Choroid plexus epithelial cell (primary cell): ENCODE results near the gene SLC39A7.

Experiments
- DNase-seq: peaks from one replicate; pipeline ENCODE4 v3.0.0-alpha.2; 2010; ENCODE audit warnings: low read depth
- H3K4me3 ChIP-seq: 2 replicates; pipeline ENCODE4 v1.5.1; 2011; ENCODE audit warnings: low read depth, mild to moderate bottlenecking, control low read depth, low read length, moderate library complexity
- TF ChIP-seq, protein P1 (sequence below): conservative IDR thresholded peaks from 2 replicates; pipeline ENCODE4 v1.5.1; 2011; ENCODE audit warnings: low read depth, mild to moderate bottlenecking, control low read depth, inconsistent platforms, low read length, moderate library complexity

Gene SLC39A7

GRCh38 chr6:33200219-33201146, at the start of gene SLC39A7, which contains the start of gene RXRB:
SLC39A7 (plus strand) TSS chr6:33200867; CDS start chr6:33201246, 379 bp downstream.
RXRB (minus strand) TSS chr6:33200665; CDS start chr6:33200476, 189 bp downstream.
- peak; percentile 100 for DNase-seq
- H3K4me3 ChIP-seq = peak within 1 kb of the TSS; percentile 94
- TF ChIP-seq, protein P1, sequence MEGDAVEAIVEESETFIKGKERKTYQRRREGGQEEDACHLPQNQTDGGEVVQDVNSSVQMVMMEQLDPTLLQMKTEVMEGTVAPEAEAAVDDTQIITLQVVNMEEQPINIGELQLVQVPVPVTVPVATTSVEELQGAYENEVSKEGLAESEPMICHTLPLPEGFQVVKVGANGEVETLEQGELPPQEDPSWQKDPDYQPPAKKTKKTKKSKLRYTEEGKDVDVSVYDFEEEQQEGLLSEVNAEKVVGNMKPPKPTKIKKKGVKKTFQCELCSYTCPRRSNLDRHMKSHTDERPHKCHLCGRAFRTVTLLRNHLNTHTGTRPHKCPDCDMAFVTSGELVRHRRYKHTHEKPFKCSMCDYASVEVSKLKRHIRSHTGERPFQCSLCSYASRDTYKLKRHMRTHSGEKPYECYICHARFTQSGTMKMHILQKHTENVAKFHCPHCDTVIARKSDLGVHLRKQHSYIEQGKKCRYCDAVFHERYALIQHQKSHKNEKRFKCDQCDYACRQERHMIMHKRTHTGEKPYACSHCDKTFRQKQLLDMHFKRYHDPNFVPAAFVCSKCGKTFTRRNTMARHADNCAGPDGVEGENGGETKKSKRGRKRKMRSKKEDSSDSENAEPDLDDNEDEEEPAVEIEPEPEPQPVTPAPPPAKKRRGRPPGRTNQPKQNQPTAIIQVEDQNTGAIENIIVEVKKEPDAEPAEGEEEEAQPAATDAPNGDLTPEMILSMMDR = no peak

GRCh38 chr6:33151050-33151449, 49.6 kb upstream of the SLC39A7 start:
- H3K4me3 ChIP-seq = no peak overlapping the region
- TF ChIP-seq, protein P1 = no peak
- DNase-seq = no peak

DNA sequence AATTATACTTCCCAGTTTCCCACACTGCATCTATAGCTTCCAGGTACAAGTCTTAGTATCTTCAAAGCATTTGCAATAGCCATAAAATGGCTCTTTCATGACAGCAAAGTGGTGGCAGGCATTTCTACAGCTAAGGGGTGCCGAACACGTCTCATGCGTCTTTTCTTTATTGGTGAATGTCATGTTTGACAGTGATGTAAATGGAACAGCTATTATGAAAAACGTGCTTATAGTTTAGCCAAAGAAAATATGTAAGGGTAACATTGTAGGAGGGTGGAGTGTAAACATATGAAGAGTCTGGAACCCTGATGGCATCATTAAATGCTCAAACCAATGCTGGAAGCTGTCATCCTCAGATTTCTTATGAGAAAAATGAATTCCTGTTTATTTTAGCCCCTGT, 46.3 kb upstream of the SLC39A7 start:
- no peak overlapping the region for H3K4me3 ChIP-seq
- DNase-seq = no peak
- TF ChIP-seq, protein P1 = no peak

GRCh38 chr6:33156561-33156960, 44.1 kb upstream of the SLC39A7 start:
- TF ChIP-seq, protein P1 = no peak
- H3K4me3 ChIP-seq = no peak overlapping the region
- DNase-seq = no peak

DNA sequence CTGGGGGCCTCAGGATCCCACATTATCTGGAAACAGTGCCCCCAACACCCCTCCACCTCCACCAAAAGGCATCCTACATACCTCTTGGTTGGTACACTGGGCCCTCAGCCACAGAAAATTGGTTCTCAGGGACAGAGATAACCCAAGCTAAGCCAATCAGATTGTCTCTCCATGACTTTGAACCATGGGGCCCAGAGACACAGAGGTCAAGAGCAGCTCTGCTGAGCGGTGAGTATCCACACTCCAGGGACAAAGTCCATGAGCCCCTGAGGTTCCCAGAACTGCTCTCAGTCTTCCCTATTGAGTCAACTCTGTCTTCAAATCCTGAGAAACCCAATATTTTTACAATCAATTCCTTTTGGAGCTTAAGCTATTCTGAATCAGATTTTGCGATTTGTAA, 43.7 kb upstream of the SLC39A7 start:
- H3K4me3 ChIP-seq = no peak overlapping the region
- TF ChIP-seq, protein P1 = no peak
- no peak for DNase-seq

DNA sequence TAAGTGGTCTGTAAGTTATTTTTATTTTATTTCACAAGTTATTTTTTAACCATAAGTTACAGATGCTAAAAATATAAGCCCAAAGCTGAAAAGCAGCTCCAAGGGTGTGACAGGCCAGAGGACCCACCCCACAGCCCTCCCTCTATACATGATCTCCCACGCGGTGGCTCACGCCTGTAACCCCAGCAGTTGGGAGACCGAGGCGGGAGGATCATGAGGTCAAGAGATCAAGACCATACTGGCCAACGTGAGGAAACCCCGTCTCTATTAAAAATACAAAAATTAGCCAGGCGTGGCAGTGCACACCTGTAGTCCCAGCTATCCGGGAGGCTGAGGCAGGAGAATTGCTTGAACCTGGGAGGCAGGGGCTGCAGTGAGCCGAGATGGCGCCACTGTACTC, 40.6 kb upstream of the SLC39A7 start:
- no peak for DNase-seq
- TF ChIP-seq, protein P1 = no peak
- no peak overlapping the region for H3K4me3 ChIP-seq
